ENCODE data around the gene TAF11L7. TPM values are rescaled to one million over a fixed set of nuclear protein-coding genes. Genes with fewer than 3 reads are reported as not detected.
"Not testable (repeated sequence)": the region's sequence is repeated elsewhere in the genome, so short reads cannot be mapped to it uniquely, and the experiment has no call there.

TAF11L7 gene
- total and polyA plus RNA-seq, 2 of the 13 experiments (the other 11 are each of a cell fraction or from before 2014, with no cell fraction given), result not detected

DNA sequence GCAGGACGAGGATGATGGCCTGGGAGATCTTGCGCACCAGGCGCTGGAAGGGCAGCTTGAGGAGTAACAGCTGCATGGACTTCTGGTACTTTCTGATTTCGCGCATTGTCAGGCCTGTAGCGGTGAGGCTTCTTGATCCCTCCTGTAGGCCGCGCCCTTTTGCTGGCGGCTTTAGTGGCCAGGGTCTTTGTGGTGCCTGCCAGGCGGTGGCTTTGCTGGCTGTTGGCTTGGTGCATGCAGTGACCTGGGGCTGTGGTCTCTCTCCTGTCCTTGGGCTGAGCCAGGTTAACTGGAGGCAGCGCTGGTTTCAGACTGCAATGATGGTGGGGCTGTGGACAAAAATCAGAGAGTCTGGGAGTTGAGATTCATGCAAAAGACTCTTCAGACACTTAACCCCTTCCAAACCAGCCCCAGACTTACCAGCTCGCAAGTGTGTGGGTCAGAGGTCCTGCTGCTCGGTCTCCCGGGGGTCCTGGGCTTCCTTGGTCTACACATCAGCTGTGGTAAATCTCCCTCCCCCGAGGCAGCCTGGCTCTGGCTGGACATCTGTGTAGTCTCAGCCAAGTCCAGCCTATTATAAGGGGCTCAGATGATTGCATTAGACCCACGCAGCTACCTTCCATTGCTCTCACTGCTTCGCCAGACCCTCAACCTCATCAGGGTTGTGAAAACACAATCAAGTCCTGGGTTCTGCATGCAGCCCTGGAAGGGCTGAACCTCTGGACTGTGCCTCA is 29.5 kb upstream of the TAF11L7 start:
- in situ Hi-C loops (cut with HindIII; ENCODE audit: extremely low pct_ligation_motif_present, low pct_unique_long_range_greater_than_20kb), result no loop called here

DNA sequence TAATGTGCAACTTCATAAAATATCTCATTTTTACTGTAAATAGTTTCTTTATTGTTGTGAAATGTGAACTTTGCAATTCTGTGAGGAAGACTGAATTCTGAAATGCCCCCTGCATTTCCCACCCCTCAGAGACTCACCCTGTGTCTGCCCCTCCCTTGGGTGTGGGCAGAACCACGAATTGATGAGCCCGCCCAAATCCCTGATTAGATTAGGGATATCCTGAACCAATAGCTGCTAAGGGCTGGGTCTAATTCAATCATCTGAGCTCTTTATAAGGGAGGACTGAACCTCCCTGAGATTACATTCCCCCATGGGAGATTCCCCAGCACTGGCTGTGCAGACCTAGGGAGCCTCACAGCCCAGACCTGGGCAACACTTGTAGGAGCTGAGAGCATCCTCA is 24.5 kb upstream of the TAF11L7 start, which contains the start of gene TAF11L12:
TAF11L12 (plus strand) TSS at position 301 of the 400 bp plus-strand sequence.
- ATAC-seq; H3K9ac ChIP-seq (ENCODE audit: insufficient read depth, low read depth, low read length); FAIRE-seq; H3K4me1 ChIP-seq (ENCODE audit: insufficient read depth, low read length); in situ Hi-C loops (cut with HindIII; ENCODE audit: extremely low pct_ligation_motif_present, low pct_unique_long_range_greater_than_20kb); H2AFZ ChIP-seq (ENCODE audit: low read length); BruUV-seq (replicated peaks); H3K9me3 ChIP-seq (ENCODE audit: low read length); H3K4me3 ChIP-seq (replicated peaks in 1 of 3; ENCODE audit: insufficient read depth in 1 of 3, low read depth in 2 of 3, low read length in 3 of 3); H4K20me1 ChIP-seq (ENCODE audit: insufficient read depth, low read length); H3K79me2 ChIP-seq (ENCODE audit: insufficient read depth, low read length); POLR2A ChIA-PET; intact Hi-C loops (cut with micrococcal nuclease; ENCODE audit: unreplicated experiment); H3K36me3 ChIP-seq (replicated peaks in 1 of 2; ENCODE audit: control insufficient read depth in 1 of 2, insufficient read depth in 2 of 2, low read length in 2 of 2); H3K4me2 ChIP-seq (ENCODE audit: low read depth, low read length); H3K27me3 ChIP-seq (ENCODE audit: control insufficient read depth in 1 of 2, insufficient read depth in 2 of 2, low read length in 2 of 2); H3K27ac ChIP-seq (ENCODE audit: extremely low read length, insufficient read depth, low read length); CTCF ChIA-PET (ENCODE audit: low intra/inter-chr PET ratio, low total read pairs); DNase-seq (ENCODE audit: low spot score): not testable (repeated sequence)
- 10% methylated on average over 2 of the region's 2 CpGs for WGBS (ENCODE audit: low lambda C conversion rate)

More for the DNA sequence above, 29.5 kb upstream of the TAF11L7 start:
- intact Hi-C loops (cut with micrococcal nuclease; ENCODE audit: unreplicated experiment), result no loop called here
- ATAC-seq, result no peak
- FAIRE-seq, result no peak
- ChIA-PET POLR2A (no interaction called here), CTCF (ENCODE audit: low intra/inter-chr PET ratio, low total read pairs) (no interaction called here)
- Histone ChIP-seq H3K4me3 (replicated peaks in 1 of 3; ENCODE audit: insufficient read depth in 1 of 3, low read depth in 2 of 3, low read length in 3 of 3) (no peak overlapping the region), H3K4me1 (ENCODE audit: insufficient read depth, low read length) (no peaks in the 10 kb centered on the region), H3K4me2 (ENCODE audit: low read depth, low read length) (no peak overlapping the region), H3K27ac (ENCODE audit: extremely low read length, insufficient read depth, low read length) (no peak overlapping the region), H3K9me3 (ENCODE audit: low read length) (no peaks in the 10 kb centered on the region), H3K79me2 (ENCODE audit: insufficient read depth, low read length) (no peaks in the 10 kb centered on the region), H3K9ac (ENCODE audit: insufficient read depth, low read depth, low read length) (no peak overlapping the region), H2AFZ (ENCODE audit: low read length) (no peak overlapping the region), H3K36me3 (replicated peaks in 1 of 2; ENCODE audit: control insufficient read depth in 1 of 2, insufficient read depth in 2 of 2, low read length in 2 of 2) (no peaks in the 10 kb centered on the region), H4K20me1 (ENCODE audit: insufficient read depth, low read length) (no peaks in the 10 kb centered on the region), H3K27me3 (ENCODE audit: control insufficient read depth in 1 of 2, insufficient read depth in 2 of 2, low read length in 2 of 2) (no peaks in the 10 kb centered on the region)
- no peak for DNase-seq (ENCODE audit: low spot score)
- TF ChIP-seq ZSCAN20 (CRISPR knock-in tag; IDR thresholded peaks at IDR 0.05; ENCODE audit: borderline replicate concordance) (no peak), GMEB1 (CRISPR knock-in tag; IDR thresholded peaks at IDR 0.05; ENCODE audit: borderline replicate concordance) (no peak), ZNF672 (CRISPR knock-in tag; IDR thresholded peaks at IDR 0.05) (no peak), ZNF737 (CRISPR knock-in tag; IDR thresholded peaks at IDR 0.05; ENCODE audit: borderline replicate concordance) (no peak), ZNF670 (CRISPR knock-in tag; IDR thresholded peaks at IDR 0.05; ENCODE audit: borderline replicate concordance) (no peak), ZNF292 (CRISPR knock-in tag; IDR thresholded peaks at IDR 0.05; ENCODE audit: borderline replicate concordance, low read depth) (no peak), ZFAT (CRISPR knock-in tag; conservative IDR thresholded peaks at IDR 0.05) (no peak), SRSF4 (IDR thresholded peaks at IDR 0.05; ENCODE audit: low read depth, low read length, poor library complexity, severe bottlenecking) (no peak)
- TF ChIP-seq, protein P1, sequence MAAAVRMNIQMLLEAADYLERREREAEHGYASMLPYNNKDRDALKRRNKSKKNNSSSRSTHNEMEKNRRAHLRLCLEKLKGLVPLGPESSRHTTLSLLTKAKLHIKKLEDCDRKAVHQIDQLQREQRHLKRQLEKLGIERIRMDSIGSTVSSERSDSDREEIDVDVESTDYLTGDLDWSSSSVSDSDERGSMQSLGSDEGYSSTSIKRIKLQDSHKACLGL (CRISPR knock-in tag; IDR thresholded peaks at IDR 0.05), result no peak
- TF ChIP-seq, protein P2, sequence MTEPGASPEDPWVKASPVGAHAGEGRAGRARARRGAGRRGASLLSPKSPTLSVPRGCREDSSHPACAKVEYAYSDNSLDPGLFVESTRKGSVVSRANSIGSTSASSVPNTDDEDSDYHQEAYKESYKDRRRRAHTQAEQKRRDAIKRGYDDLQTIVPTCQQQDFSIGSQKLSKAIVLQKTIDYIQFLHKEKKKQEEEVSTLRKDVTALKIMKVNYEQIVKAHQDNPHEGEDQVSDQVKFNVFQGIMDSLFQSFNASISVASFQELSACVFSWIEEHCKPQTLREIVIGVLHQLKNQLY (CRISPR knock-in tag; IDR thresholded peaks at IDR 0.05), result no peak
- BruUV-seq (replicated peaks), result no TSS peak
- 41% methylated on average over 16 of the region's 17 CpGs for WGBS (ENCODE audit: low lambda C conversion rate)

All from HepG2 (cell line).